CMK (cell line): ENCODE measurements around the gene RAB5B.
"Not testable (repeated sequence)": the region's sequence is repeated elsewhere in the genome, so short reads cannot be mapped to it uniquely, and the experiment has no call there.

ENCODE experiments used
- DNase-seq: peaks from one replicate; pipeline ENCODE4 v3.0.0-alpha.2; 2010; ENCODE audit warnings: low read depth

Gene RAB5B

DNA sequence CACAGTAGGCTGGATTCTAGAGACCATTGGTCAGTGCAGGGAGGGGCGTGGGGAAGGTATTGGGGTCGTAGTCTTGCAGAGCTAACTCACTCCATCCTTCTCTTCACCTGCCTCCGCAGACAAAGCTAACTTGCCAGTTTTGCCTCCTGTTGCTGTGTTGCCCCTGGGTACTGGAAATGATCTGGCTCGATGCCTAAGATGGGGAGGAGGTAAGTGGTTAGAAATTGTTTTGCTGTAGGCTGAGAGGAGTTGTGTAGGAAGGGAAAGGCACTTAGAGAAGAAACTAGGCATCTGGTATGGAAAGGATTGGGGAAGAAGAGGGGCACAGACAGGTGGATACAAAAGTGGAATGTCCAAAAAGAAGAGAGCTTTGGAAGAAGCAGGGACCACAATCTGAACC is 31.8 kb upstream of the RAB5B start:
- no peak for DNase-seq

DNA sequence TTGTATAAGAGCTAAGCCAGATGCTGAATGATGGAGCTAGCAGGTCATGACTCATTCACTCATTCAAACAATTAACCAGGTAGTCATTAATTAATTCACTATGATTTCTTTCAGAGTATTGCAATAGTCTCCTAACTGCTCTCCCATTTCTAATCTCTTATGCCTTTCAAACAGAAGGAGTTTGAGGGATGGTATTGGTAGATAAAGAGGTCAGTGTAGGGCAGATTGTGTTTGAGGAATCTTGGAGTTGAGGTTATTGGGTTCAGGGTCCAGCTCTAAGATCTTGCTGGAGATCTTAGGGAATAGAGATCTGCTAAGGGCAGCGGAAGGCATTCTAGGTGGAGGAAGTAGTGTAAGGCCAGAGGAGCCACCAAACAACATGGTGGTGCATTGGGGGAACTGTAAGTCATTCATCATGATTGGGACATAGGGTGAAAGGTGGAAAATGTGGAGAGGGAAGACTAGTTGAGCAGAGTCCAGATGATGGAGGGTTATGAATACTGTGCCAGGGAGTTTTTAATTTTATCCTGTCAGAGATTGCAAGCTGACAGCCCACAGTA is 31.2 kb upstream of the RAB5B start:
- DNase-seq: no peak

DNA sequence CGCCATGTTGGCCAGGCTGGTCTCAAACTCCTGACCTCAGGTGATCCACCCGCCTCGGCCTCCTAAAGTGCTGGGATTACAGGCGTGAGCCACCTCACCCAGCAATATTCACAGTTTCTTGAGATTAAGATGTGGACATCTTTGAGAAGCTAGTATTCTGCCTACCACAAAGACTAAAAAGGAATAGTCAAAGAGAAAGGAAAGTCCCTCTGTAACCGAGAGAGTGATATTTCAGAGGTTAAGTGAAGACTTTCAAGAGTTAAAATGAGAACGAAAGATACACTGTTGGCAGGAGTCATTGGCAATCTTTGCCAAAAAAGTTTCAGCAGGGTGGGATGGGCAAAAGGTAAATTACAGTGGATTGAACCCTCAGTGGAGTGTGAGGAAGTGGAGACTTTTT is 27.3 kb upstream of the RAB5B start:
- DNase-seq: no peak

DNA sequence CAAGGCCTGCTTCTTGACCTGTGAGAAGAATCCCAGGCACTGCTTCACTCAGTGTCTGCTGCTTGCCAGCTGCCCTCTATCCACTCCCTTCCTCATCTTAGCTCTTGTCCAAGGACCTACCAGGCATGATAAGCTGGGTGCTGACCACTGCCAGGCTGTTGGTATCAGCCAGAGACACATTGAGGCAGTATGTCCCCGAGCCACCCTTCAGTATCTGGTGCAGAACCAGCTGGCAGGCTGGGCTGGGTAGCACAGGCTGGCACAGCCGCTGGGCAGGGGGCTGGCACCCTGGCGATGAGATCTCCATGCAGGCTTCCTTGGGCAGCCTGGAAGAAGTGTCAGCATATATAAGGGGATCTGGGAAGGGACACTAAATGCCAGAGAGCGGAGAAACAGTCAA is 18.5 kb upstream of the RAB5B start:
- no peak for DNase-seq

GRCh38 chr12:55955800-55956508 is 17.9 kb upstream of the RAB5B start:
- no peak for DNase-seq

- DNase-seq: no peak
These were observed 16.6 kb upstream of the RAB5B start for GRCh38 chr12:55957106-55957859.

- DNase-seq: no peak
These were observed 10.1 kb upstream of the RAB5B start for GRCh38 chr12:55963760-55964159.

DNA sequence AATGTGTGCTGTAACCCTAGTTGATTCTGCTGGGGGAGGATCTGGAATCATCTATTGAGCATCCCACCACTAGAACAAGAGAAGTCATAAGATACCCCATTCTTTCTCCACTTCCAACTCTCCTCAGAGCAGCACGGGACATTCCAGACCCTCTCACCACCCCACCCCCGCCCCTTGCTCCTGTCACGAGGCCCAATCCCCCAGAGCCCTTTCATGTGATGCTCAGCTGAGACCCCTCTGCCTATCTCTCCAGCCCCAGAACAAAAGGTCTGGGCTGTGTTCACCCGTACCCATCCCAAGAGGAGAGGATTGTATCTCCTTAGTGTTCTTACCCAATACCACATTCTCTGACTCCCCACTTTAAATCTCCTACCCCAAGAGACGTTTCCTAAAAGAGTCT is 8.6 kb upstream of the RAB5B start:
- no peak for DNase-seq

DNA sequence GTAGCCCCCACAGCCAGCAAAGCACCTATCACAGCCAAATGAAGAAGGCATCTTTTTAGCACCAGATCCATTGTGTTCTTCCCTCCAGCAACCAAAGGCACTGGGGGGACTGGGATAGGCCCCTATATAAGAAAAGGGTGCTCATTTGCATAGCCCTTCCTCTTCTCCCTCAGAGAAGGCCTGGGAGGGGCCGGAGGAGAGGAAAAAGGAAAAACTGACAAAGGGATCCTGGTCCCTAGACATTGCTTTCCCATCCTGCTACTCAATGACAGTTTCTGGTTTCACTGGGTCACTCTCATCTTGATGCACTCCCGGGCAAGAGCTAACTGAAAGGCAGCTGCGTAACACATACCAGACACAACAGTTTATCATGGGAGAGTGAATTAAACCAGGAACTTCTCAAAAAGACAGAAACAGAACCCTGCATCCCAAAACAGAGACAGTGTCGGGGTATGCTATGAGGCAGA is 7.9 kb upstream of the RAB5B start, which contains the start of gene PMEL:
TSS of gene PMEL (minus strand) at position 102 of the 467 bp plus-strand sequence. CDS start at position 71, 31 bp downstream.
- DNase-seq: no peak

DNA sequence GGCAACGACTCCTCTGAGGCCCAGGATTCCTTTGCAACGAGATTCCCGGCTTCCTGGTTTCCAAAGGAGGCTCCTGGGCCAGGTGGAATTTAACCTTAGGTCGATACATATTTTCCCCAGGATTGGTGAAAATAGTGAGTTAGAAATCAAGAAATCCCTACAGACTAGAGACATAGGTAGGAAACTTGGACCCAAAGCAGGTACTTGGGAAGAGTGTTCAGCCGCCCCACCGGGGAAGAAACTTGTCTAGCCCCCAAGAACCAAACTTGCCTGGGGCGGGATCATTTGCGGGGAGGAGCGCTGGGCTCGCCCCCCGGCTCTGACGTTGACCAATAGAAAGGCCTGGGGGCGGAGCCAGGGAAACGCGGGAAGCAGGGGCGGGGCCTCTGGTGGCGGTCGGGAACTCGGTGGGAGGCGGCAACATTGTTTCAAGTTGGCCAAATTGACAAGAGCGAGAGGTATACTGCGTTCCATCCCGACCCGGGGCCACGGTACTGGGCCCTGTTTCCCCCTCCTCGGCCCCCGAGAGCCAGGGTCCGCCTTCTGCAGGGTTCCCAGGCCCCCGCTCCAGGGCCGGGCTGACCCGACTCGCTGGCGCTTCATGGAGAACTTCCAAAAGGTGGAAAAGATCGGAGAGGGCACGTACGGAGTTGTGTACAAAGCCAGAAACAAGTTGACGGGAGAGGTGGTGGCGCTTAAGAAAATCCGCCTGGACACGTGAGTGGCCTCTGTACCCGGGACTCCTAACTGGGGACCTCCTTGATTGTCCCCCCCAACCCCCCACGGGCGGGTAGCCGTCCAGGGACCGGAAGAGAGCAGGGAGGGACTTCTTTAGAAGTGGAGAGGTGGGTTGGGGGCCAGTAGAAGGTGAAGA is 7.2 kb upstream of the RAB5B start, which contains the start of gene CDK2:
TSS of gene CDK2 (plus strand) at position 423 of the 874 bp plus-strand sequence. CDS start at position 602, 179 bp downstream.
- peak; percentile 54 for DNase-seq

DNA sequence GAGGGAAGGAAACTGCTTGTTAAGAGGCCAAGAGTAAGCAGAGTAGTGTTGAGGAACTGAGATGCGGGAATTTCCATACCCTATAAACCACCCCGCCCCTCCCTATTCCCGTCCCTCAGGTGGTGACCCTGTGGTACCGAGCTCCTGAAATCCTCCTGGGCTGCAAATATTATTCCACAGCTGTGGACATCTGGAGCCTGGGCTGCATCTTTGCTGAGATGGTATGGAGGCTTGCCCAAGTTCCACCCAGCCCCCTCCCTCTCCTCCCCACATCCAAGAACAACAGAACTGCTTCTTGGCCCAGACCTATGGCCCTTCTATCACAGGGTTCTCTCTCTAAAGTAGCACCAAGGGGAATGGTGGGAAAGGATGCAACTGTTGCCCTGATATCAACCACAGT is 4.5 kb upstream of the RAB5B start:
- DNase-seq: no peak

- DNase-seq: no peak
These were observed 3.1 kb upstream of the RAB5B start for GRCh38 chr12:55970775-55971174.

DNA sequence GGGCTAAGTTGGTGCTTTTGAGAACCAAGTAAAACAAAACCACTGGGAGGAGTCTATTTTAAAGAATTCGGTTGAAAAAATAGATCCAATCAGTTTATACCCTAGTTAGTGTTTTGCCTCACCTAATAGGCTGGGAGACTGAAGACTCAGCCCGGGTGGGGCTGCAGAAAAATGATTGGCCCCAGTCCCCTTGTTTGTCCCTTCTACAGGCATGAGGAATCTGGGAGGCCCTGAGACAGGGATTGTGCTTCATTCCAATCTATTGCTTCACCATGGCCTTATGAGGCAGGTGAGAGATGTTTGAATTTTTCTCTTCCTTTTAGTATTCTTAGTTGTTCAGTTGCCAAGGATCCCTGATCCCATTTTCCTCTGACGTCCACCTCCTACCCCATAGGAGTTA is 1.8 kb upstream of the RAB5B start:
- no peak for DNase-seq

GRCh38 chr12:55972456-55972855 is 1.4 kb upstream of the RAB5B start:
- DNase-seq: no peak

GRCh38 chr12:55972911-55973598 is 823 bp upstream of the RAB5B start:
- peak; percentile 26 for DNase-seq

- DNase-seq: no peak
These were observed 441 bp downstream of the RAB5B start for GRCh38 chr12:55974308-55974730.

- no peak for DNase-seq
These were observed 4.5 kb downstream of the RAB5B start for GRCh38 chr12:55978393-55978792.

DNA sequence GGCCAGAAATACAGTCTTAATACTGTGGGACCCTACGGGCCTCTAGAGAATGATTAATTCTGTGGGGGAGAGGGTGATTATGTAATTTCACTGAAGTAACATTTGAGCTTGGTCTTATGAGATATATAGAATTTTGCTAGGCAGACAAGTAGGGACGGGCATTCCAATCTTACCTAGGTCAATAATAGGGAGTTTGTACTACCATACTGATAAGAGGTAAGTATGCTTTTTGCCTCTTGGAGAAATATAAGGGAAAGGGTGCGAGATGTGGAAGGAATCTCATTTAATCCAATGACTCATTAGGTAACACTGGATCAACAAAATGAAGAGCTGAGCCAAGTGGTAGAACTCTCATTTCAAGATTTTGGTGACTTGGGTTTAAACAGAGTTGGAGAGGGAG is 5.2 kb downstream of the RAB5B start:
- DNase-seq: no peak

- DNase-seq: not testable (repeated sequence)
These were observed 8.0 kb downstream of the RAB5B start for GRCh38 chr12:55981882-55982281.

GRCh38 chr12:55982319-55982936 is 8.6 kb downstream of the RAB5B start:
- peak; percentile 35 for DNase-seq
